Measurements from ENCODE around the gene SYTL3.

DNA sequence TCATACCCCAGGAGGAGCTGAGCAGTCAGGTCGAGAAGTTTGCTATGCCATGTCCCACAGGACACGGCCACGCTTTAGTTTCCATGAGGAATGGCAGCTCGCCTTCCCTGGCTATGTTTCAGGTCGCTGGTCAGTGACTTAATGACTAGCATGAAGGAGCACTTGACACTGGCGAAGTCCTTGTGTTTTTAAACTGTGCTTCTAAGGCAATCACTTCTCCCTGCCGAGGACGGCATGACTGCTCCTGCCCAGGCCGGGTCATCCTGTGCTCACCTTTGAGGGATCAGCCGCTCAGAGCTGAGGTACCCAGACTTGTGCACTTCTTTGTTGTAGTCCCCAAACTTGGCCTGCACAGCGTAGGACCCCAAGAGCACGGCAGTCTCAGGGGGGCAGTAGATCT is 135.2 kb downstream of the SYTL3 start:
- no peak for TF ChIP-seq GATA1 (IDR thresholded peaks at IDR 0.05; ENCODE audit: low read depth, low read length)
- TF ChIP-seq POLR2A (IDR thresholded peaks at IDR 0.05; ENCODE audit: low read length): no peak
